Measurements from ENCODE around the gene CLMN.

DNA sequence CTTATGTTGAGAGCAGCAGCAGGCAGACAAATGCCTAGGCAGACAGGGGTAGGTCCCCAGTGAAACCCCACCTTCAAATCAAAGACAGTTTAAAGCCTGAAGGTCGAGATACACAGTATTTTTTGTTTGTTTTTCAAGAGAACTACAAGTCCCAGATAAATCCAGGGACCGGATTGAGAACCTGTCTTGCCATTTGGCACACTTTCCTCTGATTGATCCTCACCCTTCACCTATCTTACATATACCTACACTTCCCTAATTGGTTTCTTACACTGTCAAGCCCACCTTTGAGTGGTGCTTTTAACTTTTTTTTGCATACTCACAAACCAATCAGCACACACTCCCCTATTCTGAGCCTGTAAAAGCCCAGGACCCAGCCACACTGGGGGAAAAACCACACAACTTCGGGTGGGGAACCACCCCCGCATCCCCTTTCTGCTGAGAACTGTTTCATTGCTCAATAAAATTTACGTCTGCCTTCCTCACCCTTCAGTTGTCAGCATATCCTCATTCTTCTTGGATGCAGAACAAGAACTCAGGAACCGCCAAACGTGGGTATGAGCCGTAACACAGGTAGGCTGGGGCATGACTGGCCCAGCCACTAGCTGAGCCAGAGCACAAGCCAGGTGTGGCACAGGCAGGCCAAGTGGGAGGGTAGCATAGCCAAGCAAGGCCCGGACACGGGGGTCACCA is 173.5 kb downstream of the CLMN start:
- TF ChIP-seq, protein P1, sequence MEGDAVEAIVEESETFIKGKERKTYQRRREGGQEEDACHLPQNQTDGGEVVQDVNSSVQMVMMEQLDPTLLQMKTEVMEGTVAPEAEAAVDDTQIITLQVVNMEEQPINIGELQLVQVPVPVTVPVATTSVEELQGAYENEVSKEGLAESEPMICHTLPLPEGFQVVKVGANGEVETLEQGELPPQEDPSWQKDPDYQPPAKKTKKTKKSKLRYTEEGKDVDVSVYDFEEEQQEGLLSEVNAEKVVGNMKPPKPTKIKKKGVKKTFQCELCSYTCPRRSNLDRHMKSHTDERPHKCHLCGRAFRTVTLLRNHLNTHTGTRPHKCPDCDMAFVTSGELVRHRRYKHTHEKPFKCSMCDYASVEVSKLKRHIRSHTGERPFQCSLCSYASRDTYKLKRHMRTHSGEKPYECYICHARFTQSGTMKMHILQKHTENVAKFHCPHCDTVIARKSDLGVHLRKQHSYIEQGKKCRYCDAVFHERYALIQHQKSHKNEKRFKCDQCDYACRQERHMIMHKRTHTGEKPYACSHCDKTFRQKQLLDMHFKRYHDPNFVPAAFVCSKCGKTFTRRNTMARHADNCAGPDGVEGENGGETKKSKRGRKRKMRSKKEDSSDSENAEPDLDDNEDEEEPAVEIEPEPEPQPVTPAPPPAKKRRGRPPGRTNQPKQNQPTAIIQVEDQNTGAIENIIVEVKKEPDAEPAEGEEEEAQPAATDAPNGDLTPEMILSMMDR (IDR thresholded peaks at IDR 0.05; ENCODE audit: low read length), result no peak
- TF ChIP-seq EZH2 (IDR thresholded peaks at IDR 0.05; ENCODE audit: borderline replicate concordance, low read length), result no peak
